ENCODE data around the gene SPSB3. TPM values are rescaled to one million over a fixed set of nuclear protein-coding genes. Genes with fewer than 3 reads are reported as not detected.

Gene SPSB3
- total RNA-seq, 1 donor from 2014 or later: 57.9 TPM

DNA sequence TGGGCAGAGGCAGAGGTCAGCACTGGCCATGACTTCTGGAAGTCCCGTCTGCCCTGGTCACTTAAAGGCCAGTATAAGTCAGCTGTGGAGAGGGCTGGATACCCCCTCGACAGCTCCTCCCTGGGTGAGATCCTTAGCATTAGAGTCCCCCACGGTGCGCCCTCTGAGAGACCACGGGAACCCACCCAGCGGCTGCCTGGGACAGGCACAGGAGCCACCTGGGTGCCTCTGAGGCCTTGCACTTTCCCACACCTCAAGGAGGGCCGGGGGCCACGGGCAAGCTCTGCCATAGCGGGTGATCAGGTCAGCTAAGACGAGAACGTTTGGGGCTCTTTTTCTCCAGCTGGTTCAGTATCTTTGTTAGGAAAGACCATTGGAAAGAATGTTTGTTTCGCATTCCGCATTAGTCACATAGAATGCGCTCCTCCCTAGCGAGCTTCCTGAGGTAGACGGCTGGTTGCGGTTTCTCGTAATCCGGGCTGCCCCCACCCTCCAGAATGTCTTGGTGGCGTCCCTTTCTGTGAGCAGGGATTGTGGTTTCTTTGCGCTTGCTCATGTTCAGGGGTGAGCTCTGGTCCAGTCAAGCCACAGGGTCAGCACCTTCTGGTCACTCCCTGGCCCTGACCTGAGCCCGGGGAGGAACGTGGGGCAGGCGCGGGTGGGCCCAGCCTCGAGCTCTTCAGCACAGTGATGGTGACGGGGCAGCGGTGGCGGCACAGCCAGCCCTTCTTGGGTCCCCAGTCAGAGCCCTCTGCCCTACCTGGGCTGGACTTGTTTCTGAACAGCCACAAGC lies 36.3 kb downstream of the SPSB3 start:
- DNase-seq (ENCODE audit: low read depth): no peak
- TF ChIP-seq, protein P1, sequence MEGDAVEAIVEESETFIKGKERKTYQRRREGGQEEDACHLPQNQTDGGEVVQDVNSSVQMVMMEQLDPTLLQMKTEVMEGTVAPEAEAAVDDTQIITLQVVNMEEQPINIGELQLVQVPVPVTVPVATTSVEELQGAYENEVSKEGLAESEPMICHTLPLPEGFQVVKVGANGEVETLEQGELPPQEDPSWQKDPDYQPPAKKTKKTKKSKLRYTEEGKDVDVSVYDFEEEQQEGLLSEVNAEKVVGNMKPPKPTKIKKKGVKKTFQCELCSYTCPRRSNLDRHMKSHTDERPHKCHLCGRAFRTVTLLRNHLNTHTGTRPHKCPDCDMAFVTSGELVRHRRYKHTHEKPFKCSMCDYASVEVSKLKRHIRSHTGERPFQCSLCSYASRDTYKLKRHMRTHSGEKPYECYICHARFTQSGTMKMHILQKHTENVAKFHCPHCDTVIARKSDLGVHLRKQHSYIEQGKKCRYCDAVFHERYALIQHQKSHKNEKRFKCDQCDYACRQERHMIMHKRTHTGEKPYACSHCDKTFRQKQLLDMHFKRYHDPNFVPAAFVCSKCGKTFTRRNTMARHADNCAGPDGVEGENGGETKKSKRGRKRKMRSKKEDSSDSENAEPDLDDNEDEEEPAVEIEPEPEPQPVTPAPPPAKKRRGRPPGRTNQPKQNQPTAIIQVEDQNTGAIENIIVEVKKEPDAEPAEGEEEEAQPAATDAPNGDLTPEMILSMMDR (conservative IDR thresholded peaks at IDR 0.05; ENCODE audit: low read depth, low read length): no peak
- H3K4me3 ChIP-seq (ENCODE audit: low read depth, low read length): no peak overlapping the region

DNA sequence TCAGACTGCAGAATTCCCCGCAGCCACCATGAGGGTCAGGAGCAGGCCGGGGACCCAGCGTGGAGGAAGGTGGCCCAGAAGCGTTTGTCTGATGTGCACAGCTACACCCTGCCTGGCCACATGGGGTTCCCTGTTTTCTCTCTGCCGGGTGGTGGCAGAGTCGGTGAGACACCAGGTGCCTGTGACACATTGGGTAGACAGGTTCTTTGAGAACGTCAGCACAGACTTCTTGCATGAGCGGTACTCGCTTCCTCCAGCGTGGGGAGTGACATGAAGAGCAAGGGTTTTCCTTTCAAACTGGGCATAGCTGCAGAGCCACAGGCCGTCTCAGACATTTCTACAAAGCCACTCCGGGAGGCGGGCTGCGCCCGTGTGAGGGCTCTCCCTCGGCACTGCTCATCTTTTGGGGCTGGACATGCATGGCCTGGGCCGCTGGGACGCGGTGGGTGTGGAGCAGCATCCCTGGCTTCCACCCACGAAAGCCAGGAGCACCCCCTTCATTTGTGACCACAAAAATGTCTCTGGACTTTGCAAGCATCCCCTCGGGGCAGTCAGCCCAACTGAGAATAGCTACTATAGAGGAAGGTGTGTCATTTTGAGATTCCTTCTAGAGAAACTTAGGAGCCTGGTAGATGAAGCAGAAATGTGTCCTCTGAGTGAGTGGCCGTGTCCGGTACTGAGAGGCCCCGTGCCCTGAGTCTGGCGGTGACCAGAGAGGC lies 37.0 kb downstream of the SPSB3 start:
- H3K4me3 ChIP-seq (ENCODE audit: low read depth, low read length): no peak overlapping the region
- no peak for DNase-seq (ENCODE audit: low read depth)
- TF ChIP-seq, protein P1 (conservative IDR thresholded peaks at IDR 0.05; ENCODE audit: low read depth, low read length): no peak

DNA sequence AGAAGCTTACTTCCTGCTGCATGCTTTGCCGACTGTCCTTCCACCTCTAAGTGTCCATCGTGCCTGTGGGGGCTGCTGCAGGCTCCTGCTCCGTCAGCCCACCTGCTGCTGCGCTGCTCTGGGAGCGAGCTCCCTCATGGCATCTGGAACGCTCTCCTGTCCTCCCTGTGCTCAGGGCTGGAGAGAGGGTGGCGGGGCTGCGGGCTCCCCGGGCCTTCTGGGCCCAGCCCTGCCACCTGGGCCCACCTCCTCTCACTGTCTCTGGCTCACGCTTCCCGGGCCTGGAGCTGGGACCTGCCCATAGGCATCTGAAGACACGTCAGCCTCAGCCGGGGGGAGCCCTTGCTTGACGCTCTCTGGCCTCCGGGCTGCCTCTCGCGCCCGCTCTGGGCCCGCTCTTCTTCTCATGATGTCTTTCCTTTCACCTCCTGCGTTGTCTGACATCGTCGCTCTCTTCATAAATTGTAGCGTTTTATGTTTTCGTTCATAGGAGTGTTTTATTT lies 38.0 kb downstream of the SPSB3 start:
- TF ChIP-seq, protein P1 (conservative IDR thresholded peaks at IDR 0.05; ENCODE audit: low read depth, low read length): no peak
- DNase-seq (ENCODE audit: low read depth): no peak
- H3K4me3 ChIP-seq (ENCODE audit: low read depth, low read length): no peak overlapping the region

DNA sequence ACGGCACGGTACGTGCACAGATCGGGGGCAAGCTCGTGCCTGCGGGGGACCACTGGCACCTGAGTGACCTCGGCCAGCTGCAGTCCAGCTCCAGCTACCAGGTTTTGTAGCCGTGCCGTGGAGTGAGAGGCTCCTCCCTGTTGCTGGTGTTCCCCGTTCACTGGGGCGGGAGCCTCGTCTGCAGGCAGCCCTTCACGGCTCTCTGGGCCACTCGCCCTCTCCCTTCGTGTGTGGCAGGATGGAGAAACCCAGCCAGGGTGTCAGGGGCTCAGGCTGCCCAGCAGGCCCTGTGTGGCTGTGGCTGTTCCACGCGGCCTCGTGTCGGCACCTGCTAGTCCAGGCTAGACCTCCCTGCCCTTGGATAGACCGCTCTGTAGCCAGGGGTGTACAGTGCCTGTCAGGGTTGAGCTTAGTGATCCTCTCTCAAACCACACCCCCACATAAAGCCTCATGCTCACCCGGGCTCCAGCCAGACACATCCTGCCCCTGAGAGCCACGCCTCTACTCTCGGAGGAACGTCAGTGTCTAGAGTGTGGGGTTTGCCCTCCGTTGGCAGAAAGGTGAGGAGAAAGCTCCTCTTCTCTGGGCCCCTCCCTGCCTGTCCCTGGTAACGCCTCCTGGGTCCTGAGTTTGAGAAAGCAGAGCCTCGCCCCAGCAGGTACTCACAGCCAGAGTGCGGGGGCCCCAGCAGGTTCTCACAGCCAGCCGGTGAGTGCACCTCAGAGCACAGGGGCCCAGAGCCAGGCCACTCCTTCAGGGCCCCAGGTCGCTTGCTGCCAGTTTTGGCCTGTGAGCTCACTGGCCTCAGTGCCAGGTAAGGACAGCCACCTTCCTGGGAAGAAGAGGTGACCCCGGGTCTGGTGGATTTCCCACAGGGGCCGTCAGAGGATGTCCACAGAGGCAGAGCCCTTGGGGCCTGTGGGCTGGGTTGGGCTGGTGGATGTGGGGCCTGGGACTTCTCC lies 38.7 kb downstream of the SPSB3 start:
- TF ChIP-seq, protein P1 (conservative IDR thresholded peaks at IDR 0.05; ENCODE audit: low read depth, low read length): no peak
- no peak overlapping the region for H3K4me3 ChIP-seq (ENCODE audit: low read depth, low read length)
- no peak for DNase-seq (ENCODE audit: low read depth)

DNA sequence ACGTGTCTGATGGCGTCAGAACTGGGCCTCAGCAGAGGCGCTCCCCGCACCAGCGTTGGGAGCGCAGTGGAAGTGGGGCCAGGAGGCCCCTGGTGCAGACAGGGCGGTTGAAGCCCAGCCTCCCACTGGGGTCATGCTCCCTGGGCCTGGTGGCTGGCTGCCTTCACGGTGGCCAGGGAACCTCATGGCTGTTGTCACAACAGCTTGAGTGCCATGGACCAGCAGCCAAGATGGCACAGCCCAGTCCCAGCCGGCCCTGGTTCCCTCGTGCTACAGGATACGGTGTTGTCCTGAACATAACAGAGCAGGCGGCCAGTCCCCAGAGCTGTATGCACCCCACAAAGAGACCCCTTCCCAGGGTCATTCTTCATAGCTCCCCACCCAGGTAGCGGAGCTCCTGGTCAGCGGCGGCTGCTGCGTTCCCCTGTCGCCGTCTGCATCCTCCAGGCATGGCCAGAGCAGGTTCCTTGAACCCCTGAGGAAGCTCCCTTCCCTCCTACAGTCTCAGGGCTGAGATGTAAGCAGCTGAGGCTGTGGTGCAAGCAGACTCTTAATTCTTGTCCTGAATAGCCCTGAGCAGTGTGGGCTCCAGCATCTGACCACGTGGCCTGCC lies 40.7 kb downstream of the SPSB3 start:
- TF ChIP-seq, protein P1 (conservative IDR thresholded peaks at IDR 0.05; ENCODE audit: low read depth, low read length): no peak
- no peak overlapping the region for H3K4me3 ChIP-seq (ENCODE audit: low read depth, low read length)
- DNase-seq (ENCODE audit: low read depth): no peak

Data from epithelial cell of proximal tubule (primary cell).